ENCODE results near the gene TRIM69.

The TRIM69 gene

DNA sequence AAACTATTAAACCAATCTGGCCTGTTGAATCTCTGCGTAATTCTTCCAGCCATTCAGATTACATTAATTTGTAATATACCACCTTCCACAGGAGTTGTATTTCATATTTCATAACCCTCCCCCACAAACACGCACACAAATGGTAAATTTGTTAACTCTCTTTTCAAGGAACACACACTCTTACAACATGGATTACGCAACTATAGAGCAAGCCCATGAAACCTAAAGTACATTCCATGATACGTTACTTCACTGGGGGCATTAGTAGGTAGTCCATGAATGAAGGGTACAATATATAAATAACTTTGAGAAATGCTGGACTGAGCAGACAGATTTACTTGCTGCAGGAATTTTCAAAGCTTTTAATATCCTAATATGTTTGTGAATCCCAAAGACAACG is 65.0 kb downstream of the TRIM69 start:
- TF ChIP-seq, protein P1, sequence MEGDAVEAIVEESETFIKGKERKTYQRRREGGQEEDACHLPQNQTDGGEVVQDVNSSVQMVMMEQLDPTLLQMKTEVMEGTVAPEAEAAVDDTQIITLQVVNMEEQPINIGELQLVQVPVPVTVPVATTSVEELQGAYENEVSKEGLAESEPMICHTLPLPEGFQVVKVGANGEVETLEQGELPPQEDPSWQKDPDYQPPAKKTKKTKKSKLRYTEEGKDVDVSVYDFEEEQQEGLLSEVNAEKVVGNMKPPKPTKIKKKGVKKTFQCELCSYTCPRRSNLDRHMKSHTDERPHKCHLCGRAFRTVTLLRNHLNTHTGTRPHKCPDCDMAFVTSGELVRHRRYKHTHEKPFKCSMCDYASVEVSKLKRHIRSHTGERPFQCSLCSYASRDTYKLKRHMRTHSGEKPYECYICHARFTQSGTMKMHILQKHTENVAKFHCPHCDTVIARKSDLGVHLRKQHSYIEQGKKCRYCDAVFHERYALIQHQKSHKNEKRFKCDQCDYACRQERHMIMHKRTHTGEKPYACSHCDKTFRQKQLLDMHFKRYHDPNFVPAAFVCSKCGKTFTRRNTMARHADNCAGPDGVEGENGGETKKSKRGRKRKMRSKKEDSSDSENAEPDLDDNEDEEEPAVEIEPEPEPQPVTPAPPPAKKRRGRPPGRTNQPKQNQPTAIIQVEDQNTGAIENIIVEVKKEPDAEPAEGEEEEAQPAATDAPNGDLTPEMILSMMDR (IDR thresholded peaks at IDR 0.05; ENCODE audit: low read depth, low read length, missing control alignments) = no peak
- in situ Hi-C loops (cut with HindIII; ENCODE audit: low pct_ligation_motif_present, low sequenced_read_pairs) = no loop called here
- H3K4me3 ChIP-seq (ENCODE audit: low read depth, low read length) = no peak overlapping the region
- H3K27ac ChIP-seq = no peak overlapping the region
- no peaks in the 10 kb centered on the region for H3K27me3 ChIP-seq (replicated peaks)
- DNase-seq = no peak
- H3K36me3 ChIP-seq (replicated peaks) = no peaks in the 10 kb centered on the region

DNA sequence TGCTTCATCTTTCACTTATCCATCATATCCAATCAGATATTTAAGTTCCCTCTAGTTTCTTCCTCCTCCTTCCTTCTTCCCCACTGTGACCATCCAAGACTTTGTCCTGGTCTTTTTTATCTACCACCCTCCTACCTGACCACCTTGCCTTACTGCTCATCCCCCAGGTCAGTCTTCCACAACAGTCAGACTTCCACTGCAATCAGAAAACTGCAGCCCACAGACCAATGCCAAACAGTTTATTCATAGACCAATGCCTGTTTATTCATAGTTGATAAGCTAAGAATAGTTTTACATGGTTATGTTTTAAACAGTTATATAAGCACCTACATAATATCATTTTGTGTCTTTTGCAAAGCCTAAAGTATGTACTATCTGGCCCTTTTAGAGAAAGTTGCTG is 65.5 kb downstream of the TRIM69 start:
- no peak for DNase-seq
- no peak overlapping the region for H3K4me3 ChIP-seq (ENCODE audit: low read depth, low read length)
- TF ChIP-seq, protein P1 (IDR thresholded peaks at IDR 0.05; ENCODE audit: low read depth, low read length, missing control alignments) = no peak
- no peaks in the 10 kb centered on the region for H3K27me3 ChIP-seq (replicated peaks)
- no peak overlapping the region for H3K27ac ChIP-seq
- H3K36me3 ChIP-seq (replicated peaks) = no peaks in the 10 kb centered on the region
- in situ Hi-C loops (cut with HindIII; ENCODE audit: low pct_ligation_motif_present, low sequenced_read_pairs) = no loop called here

DNA sequence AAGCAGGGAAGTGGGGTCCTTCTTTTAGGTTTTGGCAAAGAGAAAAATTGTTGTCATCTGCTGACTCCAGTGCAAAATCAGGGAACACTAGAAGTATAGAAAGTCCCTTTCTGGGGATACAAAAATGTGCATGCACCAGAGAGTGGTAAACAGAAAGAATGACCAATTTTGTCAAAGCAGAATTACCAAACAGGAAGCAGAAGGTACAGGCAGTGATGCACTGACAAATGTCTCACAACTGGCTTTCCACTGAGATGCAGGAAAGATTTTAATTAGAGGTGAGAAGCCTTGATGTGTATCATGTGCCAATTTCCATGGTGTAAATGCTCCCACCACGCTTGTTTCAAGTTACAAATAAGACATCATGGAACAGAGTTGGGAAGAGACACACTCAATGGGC is 66.0 kb downstream of the TRIM69 start:
- TF ChIP-seq, protein P1 (IDR thresholded peaks at IDR 0.05; ENCODE audit: low read depth, low read length, missing control alignments) = no peak
- Histone ChIP-seq H3K27ac (no peak overlapping the region), H3K4me3 (ENCODE audit: low read depth, low read length) (no peak overlapping the region), H3K36me3 (replicated peaks) (no peaks in the 10 kb centered on the region), H3K27me3 (replicated peaks) (no peaks in the 10 kb centered on the region)
- in situ Hi-C loops (cut with HindIII; ENCODE audit: low pct_ligation_motif_present, low sequenced_read_pairs) = no loop called here
- no peak for DNase-seq

DNA sequence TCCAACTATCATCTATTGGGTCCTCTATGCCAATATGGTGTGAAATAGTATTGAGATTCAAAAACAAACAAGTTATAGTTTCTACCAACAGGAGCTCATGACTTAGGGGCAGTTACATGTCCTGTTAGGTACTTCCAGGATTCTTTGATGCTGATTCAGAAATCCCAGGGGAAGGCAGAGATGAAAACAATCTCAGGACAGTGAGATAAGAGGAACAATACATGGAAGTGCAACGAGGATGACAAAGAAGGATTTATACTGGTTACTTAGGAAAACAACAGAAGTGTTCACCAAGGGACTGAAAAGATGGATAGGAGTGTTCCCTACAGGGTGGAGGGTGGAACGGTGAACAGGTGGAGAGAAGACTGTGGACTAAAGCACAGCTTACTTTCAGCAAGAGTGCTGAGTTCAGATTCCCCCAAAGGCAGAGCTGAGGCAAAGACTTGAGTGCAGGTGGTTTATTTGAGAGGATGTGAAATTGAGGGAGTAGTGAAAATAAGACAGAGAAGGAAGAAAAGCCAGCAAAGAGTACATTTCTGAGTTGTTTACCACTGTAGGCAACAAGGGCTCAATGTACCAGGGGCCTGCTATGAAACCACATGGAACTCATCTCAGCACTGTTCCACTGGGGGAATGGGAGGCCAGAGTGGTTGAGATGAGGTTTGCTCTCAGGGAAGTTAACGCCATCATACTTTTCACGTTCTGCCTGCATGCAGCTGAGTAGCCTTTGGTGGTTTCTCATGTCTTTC is 68.1 kb downstream of the TRIM69 start:
- Histone ChIP-seq H3K27ac (no peak overlapping the region), H3K4me3 (ENCODE audit: low read depth, low read length) (no peak overlapping the region), H3K36me3 (replicated peaks) (no peaks in the 10 kb centered on the region), H3K27me3 (replicated peaks) (peaks cover 2% of the 10 kb centered on the region)
- no peak for DNase-seq
- in situ Hi-C loops (cut with HindIII; ENCODE audit: low pct_ligation_motif_present, low sequenced_read_pairs) = no loop called here
- TF ChIP-seq, protein P1 (IDR thresholded peaks at IDR 0.05; ENCODE audit: low read depth, low read length, missing control alignments) = no peak

DNA sequence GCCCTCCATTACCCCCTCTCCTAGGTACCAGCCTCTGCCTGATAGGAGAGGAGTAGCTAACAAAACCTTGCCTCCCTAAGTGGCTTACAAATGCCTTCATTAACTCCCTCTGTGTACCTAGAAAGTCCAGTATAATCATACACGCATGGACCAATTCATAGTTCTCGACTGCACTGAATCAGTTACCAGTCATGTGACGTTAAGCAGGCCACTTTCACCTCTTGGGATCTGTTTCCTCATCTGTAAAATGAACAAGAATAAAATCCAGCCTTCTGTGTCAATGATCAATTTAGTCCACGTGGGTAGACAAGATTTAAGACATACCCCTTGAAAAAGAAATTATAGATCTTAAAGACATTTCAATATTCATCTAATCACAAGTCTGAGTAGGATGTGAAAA is 72.2 kb downstream of the TRIM69 start:
- peaks cover 2% of the 10 kb centered on the region for H3K27me3 ChIP-seq (replicated peaks)
- no peak overlapping the region for H3K4me3 ChIP-seq (ENCODE audit: low read depth, low read length)
- TF ChIP-seq, protein P1 (IDR thresholded peaks at IDR 0.05; ENCODE audit: low read depth, low read length, missing control alignments) = no peak
- DNase-seq = no peak
- no peak overlapping the region for H3K27ac ChIP-seq
- no peaks in the 10 kb centered on the region for H3K36me3 ChIP-seq (replicated peaks)
- in situ Hi-C loops (cut with HindIII; ENCODE audit: low pct_ligation_motif_present, low sequenced_read_pairs) = no loop called here

DNA sequence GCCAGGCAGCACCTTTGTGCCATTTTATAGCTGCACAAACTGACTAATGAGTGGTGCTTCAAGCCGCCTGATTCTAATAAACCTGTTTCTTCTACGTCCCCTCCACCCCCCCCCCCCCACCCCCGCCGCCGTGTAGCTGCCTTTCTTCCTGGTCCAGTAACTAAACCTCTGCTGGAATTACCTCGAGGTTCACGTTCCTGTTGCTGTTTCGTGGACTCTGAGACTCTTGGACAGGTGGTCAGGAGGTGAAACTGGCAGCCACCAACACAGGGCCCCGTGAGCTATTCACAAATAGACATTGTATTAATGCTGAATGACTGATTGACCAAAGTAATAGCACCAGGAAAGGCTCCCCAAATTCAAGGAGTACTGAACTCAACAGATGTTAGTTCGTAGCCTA is 73.9 kb downstream of the TRIM69 start:
- no peak overlapping the region for H3K4me3 ChIP-seq (ENCODE audit: low read depth, low read length)
- peaks cover 2% of the 10 kb centered on the region for H3K27me3 ChIP-seq (replicated peaks)
- TF ChIP-seq, protein P1 (IDR thresholded peaks at IDR 0.05; ENCODE audit: low read depth, low read length, missing control alignments) = no peak
- in situ Hi-C loops (cut with HindIII; ENCODE audit: low pct_ligation_motif_present, low sequenced_read_pairs) = no loop called here
- H3K36me3 ChIP-seq (replicated peaks) = no peaks in the 10 kb centered on the region
- DNase-seq = no peak
- H3K27ac ChIP-seq = no peak overlapping the region
